Posterior cingulate gyrus (tissue), 11 donors: ENCODE results near the gene ECI1.

Experiments
- DNase-seq, 10 donors: peaks; one replicate each; pipeline versions ENCODE4 v3.0.0 to v3.0.0-alpha.2; 2020 to 2021; ENCODE audit warnings: mixed read lengths in 3 of 10
- intact Hi-C: fragments of 100-400 bp; cut with DNase I; formaldehyde crosslinking; loops from one replicate; pipeline ENCODE4 v1.15.1; 2023

The ECI1 gene

DNA sequence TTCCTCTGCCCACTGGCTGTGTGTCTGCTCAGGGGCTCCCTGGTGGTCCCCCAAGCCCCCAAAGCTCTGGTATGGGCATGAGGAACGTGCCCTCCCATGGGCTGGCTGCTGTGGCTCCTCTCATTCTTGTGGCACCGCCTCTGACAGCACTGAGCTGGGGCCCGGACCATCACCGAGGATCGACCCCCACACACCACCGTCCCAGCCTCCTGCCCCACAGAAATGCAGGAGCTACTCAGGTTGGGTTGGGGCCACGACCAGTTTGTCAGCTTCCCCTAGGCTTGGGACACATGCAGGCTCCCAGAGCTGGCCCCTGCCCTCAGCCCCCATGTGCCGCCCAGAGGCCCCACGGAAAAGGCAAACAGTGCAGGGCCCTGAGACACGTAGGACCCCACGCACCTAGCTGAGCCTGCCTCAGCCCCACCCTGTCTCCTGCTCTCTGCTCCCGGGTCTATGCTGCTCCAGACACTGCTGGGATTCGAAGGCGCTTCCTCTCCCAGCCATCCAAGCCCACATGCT, 51.7 kb downstream of the ECI1 start:
- no peak for DNase-seq
- intact Hi-C loops, result no loop called here

- no peak for DNase-seq
- intact Hi-C loops, result no loop called here
Observed at GRCh38 chr16:2199095-2199494, 52.3 kb downstream of the ECI1 start.

- no peak for DNase-seq
- intact Hi-C loops, result no loop called here
Observed at GRCh38 chr16:2198283-2198682, 53.1 kb downstream of the ECI1 start.

- intact Hi-C loops, result no loop called here
- DNase-seq, result no peak
Observed at GRCh38 chr16:2197765-2198164, 53.6 kb downstream of the ECI1 start.

DNA sequence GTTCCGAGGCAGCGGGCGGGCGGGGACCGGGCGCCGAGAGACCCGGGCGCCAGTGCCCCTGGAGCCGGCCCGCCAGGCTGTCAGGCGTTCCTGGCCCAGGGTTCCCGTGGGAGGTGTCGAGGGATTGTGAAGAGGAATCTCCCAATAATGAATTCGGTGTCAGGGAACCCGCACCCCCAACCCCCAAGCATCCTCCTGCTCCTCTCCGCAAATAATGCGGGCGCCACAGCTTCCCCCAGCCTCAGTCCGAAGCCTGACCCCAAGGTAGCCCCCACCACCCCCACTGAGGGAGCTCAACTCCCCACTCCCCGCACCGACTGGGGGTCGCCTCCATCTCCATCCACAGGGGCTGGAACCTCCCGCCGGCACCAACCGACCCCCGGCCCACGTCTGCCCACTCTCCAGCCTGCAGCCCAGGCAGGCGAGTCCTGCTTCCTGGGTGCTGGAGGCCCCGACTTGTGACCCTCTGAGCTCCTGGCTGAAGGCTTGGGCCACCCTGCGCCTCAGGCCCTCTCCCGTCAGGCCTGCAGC, 54.3 kb downstream of the ECI1 start:
- intact Hi-C loops, result no loop called here
- peak in 1 of 10 donors; percentile 63 for DNase-seq

DNA sequence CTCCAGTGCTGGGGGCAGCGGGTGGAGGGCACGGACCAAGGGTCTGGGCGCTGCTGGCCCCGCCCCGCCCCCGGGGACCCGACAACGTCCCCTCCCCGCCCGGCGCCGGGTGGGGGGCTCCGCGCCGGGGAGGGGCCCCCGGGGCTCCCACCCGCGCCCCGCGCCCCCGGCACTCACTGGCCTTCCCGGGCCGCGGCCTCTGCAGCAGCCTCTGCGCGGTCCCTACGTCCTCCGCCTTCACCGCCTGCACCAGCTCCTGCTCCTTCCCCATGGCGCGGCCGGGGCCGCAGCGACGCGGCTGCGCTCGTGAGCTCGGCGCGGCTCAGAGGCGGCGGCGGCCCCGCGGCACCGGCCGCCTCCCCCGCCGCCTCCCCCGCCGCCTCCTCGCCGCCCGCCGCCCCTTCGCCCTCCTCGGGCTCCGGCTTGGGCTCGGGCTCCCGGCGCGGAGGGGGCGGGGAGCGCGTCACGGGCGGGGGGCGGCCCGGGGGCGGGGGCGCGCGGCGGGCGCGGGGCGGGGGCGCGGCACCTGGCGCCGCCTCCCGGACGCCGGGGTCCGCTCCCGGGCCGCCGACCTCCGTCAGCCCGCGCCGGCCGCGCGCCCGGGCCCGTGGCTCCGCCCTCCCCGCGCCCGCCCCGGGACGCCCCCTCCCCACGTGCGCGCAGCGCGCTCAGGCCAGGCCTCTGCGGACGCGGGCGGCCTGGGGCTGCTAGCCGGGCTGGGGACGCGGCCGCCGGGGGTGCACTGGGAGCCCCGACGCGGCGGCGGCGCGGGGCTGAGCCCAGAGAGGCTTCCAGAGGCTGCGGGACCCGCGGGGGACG, 55.0 kb downstream of the ECI1 start, which contains the start of gene CASKIN1:
TSS of gene CASKIN1 (minus strand) at position 444 of the 819 bp plus-strand sequence. CDS start at position 271, 173 bp downstream.
- DNase-seq, result peak in 1 of 10 donors; percentile 31
- intact Hi-C loops, result no loop called here

DNA sequence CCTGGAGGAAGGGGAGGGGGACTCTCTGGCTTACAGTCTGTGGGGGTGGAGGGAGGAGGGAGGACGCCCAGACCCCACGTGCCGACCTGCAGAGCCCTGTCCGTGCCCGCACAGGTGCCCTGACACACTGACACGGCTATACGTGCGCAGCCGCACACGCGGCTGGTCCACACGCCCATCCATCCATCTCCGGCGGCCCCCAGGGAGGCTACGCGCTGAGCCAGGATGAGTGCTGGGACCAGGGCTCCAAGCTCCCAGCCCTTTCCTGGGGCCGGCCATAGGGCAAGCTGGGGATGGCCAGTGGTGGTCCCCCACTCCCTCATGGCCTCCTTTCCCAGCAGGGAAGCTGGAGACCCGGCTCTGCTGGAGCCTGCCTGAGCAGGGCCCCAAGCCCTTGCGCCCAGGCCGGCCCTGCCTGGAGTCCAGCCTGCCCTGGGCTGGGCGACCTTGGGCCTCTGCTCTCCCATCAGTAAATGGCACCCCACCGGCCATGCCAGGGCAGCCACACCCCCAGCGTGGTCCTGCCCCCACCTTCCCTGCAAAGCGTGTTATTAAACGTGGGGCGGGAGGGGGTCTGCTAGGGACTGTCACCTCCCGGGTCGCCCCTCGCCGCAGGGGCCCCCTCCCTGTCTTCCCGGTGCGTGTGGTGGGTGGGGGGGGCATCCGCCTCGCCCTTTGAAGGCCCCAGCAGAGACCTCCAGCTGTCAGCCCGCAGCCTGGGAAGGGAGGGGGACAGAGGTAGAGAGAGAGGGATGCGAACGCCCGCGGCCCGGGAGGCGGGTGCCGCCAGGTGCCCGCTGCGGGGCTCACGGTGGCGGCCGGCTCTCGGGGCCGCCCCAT, 55.8 kb downstream of the ECI1 start:
- DNase-seq, result no peak
- intact Hi-C loops, result no loop called here

DNA sequence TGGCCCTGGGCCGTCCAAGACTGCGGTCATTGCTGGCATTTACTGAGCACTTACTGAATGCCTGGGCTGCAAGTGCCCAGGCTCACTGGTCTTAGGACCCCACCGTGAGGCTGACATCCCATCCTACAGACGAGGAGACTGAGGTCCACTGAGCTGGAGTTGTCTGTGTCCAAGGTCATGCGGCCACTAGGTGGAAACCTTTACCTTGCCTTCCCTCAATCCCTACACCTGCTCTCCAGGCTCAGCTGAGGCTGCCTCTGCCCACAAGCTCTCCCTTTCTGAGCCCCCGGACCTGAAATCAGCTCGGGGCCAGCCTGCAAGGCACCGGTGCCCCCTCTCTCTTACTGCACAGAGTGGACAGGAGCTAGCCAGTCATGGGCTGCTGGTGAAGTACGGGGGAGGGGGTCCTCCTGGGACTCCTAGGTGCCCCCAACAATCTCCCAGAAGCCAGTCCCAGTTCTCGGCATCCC, 56.5 kb downstream of the ECI1 start:
- intact Hi-C loops, result no loop called here
- DNase-seq, result no peak

- intact Hi-C loops, result no loop called here
- DNase-seq, result peak in 2 of 10 donors; percentile 57 to 71
Observed at GRCh38 chr16:2194166-2194834, 57.1 kb downstream of the ECI1 start.

DNA sequence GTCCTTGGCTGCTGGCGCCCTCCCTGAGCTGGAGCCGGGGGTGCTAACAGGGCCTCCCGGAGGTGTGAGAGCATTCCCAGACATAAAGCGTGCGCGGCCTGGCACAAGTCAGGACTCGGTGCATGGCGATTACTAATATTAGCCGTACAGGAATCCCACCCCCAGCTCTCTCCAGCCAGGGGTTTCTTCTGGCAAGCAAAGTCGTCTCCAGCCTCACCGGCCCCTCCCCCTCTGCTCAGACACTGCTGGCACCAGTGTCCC, 60.0 kb downstream of the ECI1 start:
- intact Hi-C loops, result no loop called here
- DNase-seq, result no peak

DNA sequence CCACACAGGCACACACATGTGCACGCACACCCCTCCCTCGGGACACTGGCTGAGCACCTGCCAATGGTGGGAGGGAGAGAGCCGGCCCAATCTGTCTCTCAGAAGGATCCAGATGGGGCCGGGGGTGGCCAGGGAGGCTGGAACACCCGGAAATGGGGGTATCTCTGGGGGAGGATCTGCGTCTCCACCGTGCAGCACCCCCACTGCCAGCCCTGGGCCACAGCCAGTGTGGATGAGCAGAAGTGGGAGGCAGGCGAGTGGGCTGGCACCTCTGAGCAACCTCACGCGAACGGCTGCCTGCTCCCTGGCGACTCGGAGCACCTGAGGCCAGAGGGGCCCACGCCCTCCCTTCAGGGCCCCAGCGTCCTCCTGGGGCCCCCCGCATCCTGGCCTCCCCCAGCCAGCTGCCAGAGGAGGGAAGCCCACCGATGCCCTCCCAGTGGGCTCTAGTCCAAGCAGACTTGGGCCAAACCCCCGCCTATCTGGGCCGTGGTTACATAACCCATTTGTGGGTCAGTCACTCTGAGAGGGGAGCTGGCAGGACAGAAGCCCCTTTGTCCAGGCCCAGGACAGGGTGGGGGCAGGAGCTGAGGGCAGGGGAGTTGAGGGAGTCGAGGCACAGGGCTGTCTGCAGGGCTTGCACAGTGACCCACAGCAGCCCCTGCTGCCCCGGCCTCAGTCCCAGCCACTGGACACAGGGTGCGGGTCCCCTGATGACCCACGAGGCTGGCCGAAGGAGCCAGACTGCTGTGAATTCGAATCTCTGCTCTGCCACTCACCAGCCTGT, 60.5 kb downstream of the ECI1 start:
- DNase-seq, result peak in 7 of 10 donors; percentile 47 to 94 (median 70)
- intact Hi-C loops, result no loop called here

GRCh38 chr16:2190002-2190658, 61.3 kb downstream of the ECI1 start:
- intact Hi-C loops, result no loop called here
- DNase-seq, result no peak
